ENCODE data around the gene GALC. TPM values are rescaled to one million over a fixed set of nuclear protein-coding genes. Genes with fewer than 3 reads are reported as not detected.
A peak's percentile ranks its signal among the peaks of the same experiment; 100 is the strongest.

GALC gene
- total RNA-seq, 1 experiment from 2014 or later: 25.8 TPM

DNA sequence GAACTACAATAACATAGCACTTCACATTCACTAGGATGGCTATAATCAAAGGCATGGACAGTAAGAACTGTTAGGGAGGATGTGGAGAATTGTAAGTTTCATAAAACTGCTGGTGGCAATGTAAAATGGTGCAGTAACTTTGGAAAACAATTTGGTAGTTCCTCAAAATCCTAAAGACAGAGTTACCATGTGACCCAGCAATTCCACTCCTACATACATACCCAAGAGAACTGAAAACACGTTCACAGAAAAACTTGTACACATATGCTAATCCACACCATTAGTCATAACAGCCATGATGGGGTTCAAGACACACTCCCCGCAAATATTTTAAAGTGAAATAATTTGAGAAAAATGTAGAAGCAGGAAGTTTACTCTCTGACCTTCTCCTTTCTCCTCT lies 31.7 kb downstream of the GALC start:
- Histone ChIP-seq H3K27me3 (replicated peaks) (no peaks in the 10 kb centered on the region), H3K9me3 (replicated peaks) (no peaks in the 10 kb centered on the region), H3K36me3 (no peaks in the 10 kb centered on the region), H3K4me3 (no peak overlapping the region), H3K4me1 (replicated peaks) (no peaks in the 10 kb centered on the region), H3K27ac (no peak overlapping the region)
- no peak for DNase-seq (ENCODE audit: low read depth in 1 of 2, low spot score in 2 of 2)

DNA sequence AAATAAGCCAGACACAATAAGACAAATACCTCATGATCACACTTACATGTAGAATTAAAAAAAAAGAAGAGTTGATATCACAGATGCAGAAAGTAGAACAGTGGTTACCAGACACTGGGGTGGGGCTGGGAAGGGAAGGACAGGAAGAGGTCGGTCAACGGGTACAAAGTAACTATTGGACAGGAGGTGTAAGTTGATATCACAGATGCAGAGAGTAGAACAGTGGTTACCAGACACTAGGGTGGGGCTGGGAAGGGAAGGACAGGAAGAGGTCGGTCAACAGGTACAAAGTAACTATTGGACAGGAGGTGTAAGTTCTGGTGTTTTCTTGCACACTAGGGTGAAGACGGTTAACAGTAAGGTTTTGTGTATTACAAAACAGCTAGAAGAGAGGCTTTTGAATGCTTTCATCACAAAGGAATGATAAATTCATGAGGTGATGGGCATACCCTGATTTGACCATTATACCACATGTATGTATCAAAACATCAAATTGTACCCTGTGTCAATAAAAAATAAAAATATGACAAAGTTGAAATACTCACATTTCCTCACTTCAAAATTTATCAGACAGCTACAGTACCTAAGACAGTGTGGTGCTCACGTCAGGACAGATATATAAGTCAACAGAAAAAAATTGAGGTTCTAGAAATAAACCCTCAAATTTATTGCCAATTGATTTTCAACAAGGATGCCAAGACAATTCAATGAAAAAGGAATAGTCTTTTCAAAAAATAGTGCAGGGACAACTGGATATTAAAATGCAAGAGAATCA lies 32.8 kb downstream of the GALC start:
- Histone ChIP-seq H3K4me3 (no peak overlapping the region), H3K27ac (no peak overlapping the region), H3K36me3 (no peaks in the 10 kb centered on the region), H3K4me1 (replicated peaks) (no peaks in the 10 kb centered on the region), H3K27me3 (replicated peaks) (no peaks in the 10 kb centered on the region), H3K9me3 (replicated peaks) (no peaks in the 10 kb centered on the region)
- DNase-seq (ENCODE audit: low read depth in 1 of 2, low spot score in 2 of 2): no peak

DNA sequence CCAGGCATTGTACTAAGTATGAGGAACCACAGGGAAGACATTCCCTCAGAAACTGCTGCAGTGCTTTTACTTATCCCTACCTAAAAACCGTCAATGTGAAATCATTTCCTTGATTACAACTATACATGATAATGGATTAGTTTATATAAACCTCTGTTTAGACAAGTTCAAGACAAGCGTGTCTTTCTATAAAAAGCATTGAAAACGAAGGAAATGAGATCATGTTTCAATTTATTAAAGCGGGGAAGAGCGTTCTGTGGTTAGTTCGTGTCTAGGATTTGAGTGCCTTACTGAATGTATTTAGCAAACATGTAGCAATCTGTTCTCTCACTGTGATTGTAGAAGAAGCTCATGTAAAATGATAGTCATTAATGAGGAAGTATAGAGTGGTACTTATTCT lies 37.5 kb downstream of the GALC start:
- no peak overlapping the region for H3K27ac ChIP-seq
- H3K4me3 ChIP-seq: no peak overlapping the region
- no peaks in the 10 kb centered on the region for H3K36me3 ChIP-seq
- DNase-seq (ENCODE audit: low read depth in 1 of 2, low spot score in 2 of 2): no peak
- no peaks in the 10 kb centered on the region for H3K27me3 ChIP-seq (replicated peaks)
- no peaks in the 10 kb centered on the region for H3K9me3 ChIP-seq (replicated peaks)
- no peaks in the 10 kb centered on the region for H3K4me1 ChIP-seq (replicated peaks)

DNA sequence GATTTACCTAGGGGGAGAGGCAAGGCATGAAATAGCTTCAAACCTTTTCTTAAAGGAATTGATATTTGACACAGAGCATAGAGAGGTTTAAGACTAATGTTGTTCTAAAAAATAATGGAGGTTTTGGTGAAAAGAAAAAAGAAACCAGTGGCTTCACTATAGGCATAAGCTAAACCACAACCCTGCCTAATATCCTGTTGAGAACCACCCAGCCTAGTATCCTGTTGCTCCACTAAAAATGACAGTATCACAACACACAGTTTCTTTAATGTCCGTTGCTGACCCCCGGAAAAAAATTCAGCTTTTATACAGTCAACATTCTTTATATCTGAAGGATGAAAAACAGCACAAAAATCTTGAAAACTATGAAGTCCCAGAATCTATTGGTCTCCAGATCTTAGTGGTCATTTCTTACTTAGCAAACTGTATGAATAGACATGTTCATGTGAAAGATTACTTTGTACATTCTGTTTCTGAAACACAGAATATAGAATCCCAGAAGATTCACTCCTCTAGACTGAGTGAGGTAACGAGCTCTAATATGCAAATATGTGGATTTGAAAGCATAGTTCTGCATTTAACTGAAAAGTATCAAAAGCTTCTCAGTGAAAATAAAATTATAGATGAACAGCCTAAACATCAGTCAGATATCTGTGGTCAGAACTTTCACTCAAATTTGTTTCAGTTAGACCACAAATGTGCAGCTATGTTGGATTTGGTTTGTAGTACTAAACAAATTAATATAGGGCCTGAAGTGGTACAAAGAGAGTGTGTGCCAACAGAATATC lies 40.5 kb downstream of the GALC start:
- Histone ChIP-seq H3K27ac (no peak overlapping the region), H3K4me3 (no peak overlapping the region), H3K36me3 (no peaks in the 10 kb centered on the region), H3K4me1 (replicated peaks) (no peaks in the 10 kb centered on the region), H3K27me3 (replicated peaks) (no peaks in the 10 kb centered on the region), H3K9me3 (replicated peaks) (no peaks in the 10 kb centered on the region)
- no peak for DNase-seq (ENCODE audit: low read depth in 1 of 2, low spot score in 2 of 2)

DNA sequence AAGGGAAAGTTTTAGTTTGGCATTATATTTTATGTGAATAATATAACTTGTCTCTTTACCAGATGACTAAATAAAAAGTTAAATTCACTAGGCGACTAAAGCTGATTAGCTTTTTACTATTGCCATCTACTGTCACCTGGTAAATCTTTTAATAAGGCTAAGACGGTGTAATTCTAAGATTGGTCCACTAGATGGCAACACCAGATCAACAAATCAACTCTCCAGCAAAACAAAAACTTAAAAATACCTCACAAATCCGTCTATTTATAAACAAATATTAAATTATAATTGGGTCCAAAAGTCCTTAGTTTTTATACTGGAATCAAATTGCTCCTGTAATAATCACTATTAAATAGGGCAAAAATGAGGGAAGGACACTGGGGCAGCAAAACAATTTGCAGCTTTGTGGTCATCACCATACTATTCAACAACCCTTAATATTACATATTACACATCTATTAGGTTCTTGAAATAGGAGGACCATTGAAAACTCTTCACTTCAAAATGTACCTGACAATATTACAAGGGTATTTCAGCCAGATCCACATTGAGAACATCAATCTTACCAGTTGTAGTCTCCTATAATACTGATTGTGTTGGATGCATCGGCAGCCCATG lies 47.9 kb downstream of the GALC start:
- H3K4me1 ChIP-seq (replicated peaks): no peaks in the 10 kb centered on the region
- H3K27me3 ChIP-seq (replicated peaks): no peaks in the 10 kb centered on the region
- peak in 1 of 2 experiments; percentile 20 for DNase-seq (ENCODE audit: low read depth in 1 of 2, low spot score in 2 of 2)
- H3K9me3 ChIP-seq (replicated peaks): no peaks in the 10 kb centered on the region
- no peak overlapping the region for H3K4me3 ChIP-seq
- H3K36me3 ChIP-seq: no peaks in the 10 kb centered on the region
- H3K27ac ChIP-seq: no peak overlapping the region

DNA sequence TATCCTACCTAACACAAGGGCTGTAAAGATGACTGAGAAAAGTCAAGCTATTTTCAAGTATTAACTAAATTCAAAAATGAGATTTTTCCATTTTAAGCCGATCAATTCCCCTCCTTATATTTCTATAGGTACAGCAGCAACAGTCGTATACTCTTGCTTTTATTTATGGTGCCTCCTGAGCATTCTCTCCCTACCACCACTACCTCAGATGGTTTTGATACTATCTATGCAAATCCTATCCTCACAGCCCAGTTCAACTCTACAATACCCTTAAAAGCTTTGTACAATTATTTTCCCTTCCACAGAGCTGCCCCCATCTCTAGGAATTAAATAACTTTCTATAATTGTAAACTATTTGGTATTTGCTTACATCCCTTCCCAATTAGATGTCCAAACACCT lies 52.1 kb downstream of the GALC start:
- no peaks in the 10 kb centered on the region for H3K4me1 ChIP-seq (replicated peaks)
- H3K27me3 ChIP-seq (replicated peaks): no peaks in the 10 kb centered on the region
- H3K4me3 ChIP-seq: no peak overlapping the region
- no peak for DNase-seq (ENCODE audit: low read depth in 1 of 2, low spot score in 2 of 2)
- no peak overlapping the region for H3K27ac ChIP-seq
- no peaks in the 10 kb centered on the region for H3K36me3 ChIP-seq
- no peaks in the 10 kb centered on the region for H3K9me3 ChIP-seq (replicated peaks)

DNA sequence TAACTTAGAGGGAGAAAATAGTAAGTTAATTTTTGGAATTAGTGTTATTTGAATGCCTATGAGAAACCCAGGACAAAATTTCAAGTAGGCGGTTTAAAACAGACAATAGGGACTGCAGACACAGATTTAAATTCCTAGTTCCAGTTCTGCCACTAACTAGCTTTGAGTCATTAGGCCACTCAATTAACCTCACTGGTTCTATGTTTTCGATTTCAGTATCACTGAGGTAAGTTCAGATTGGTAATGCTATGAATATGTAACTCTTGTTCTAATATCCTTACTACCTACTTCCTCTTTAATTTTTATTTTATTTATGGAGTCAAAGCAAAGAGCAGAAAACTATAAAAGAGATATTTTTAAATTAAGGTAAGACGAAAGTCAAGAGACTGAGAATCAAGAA lies 52.6 kb downstream of the GALC start:
- Histone ChIP-seq H3K36me3 (no peaks in the 10 kb centered on the region), H3K4me3 (no peak overlapping the region), H3K27ac (no peak overlapping the region), H3K9me3 (replicated peaks) (no peaks in the 10 kb centered on the region), H3K4me1 (replicated peaks) (no peaks in the 10 kb centered on the region), H3K27me3 (replicated peaks) (no peaks in the 10 kb centered on the region)
- DNase-seq (ENCODE audit: low read depth in 1 of 2, low spot score in 2 of 2): no peak

DNA sequence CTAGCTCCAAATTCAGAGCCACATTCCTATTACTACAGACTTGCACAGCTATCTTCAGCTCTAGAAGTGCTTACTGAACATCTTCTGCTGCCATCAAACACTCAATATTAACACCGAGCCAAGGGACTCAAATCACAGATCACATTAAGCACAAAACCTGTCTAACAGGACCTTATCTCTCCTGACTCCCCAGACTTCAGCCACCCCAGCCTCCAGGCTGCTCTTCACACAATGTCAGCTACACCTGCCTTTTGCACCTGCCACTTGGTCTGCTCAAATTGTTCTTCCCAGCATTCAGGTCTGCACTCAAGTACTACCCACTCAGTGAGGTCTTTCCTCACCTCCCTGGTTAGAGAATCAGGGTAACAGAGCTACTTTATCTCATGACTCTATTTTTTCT lies 57.1 kb downstream of the GALC start:
- H3K36me3 ChIP-seq: no peaks in the 10 kb centered on the region
- H3K9me3 ChIP-seq (replicated peaks): no peaks in the 10 kb centered on the region
- no peak for DNase-seq (ENCODE audit: low read depth in 1 of 2, low spot score in 2 of 2)
- no peaks in the 10 kb centered on the region for H3K4me1 ChIP-seq (replicated peaks)
- H3K27ac ChIP-seq: no peak overlapping the region
- H3K4me3 ChIP-seq: no peak overlapping the region
- no peaks in the 10 kb centered on the region for H3K27me3 ChIP-seq (replicated peaks)

DNA sequence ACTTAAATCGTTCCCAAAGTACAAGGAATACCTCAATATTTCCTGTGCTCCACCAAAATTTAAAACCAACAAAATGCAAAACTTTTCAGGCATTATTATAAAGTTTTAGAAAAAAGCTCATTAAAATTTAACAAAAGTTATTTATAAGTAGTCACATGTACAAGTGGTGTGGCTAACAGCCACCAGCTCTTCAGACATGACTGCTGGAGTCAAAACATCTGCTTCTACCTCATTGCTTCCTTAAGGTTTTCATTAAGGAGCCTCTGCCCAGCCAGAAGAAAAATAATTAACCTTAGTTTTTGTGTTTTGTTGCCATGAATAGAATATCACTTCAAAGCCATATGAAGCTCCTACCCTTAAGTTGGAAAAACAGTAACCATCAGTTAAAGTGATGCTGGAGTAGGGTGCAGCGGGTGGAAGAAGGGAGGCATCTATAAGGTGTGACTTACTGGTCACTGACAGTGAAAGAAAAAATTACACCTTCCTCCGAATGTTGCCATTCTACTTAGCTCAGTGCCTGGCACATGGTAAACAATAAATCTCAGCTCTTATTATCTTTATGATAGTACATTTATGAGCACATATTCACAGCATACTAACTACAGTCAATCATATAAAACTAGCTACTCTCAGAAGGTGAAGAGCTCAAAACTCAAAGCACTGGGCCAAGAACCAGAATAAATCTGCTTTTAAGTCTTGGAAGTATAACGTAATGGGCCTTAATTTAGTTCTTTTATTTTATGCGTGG lies 57.7 kb downstream of the GALC start:
- Histone ChIP-seq H3K36me3 (no peaks in the 10 kb centered on the region), H3K9me3 (replicated peaks) (no peaks in the 10 kb centered on the region), H3K27ac (no peak overlapping the region), H3K4me3 (no peak overlapping the region), H3K27me3 (replicated peaks) (no peaks in the 10 kb centered on the region), H3K4me1 (replicated peaks) (no peaks in the 10 kb centered on the region)
- no peak for DNase-seq (ENCODE audit: low read depth in 1 of 2, low spot score in 2 of 2)

DNA sequence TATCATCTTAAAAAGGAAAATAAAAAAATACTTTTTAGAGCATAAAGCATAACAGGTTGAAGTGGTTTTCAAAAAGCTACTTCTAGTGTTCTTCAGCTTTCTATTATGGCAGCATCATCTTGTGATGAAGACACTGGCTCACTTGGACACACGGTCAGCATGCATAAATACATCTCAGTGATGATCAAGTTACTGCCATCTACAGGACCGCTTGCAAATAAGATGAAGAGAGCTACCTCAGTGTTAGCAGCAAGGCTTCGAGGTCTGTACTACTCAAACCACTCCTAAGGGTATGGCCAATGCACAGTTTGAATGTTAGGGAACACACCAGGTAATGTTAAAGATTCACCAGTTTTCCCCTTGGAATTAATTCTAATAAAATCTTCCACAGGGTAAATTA lies 58.8 kb downstream of the GALC start:
- H3K4me1 ChIP-seq (replicated peaks): no peaks in the 10 kb centered on the region
- no peak for DNase-seq (ENCODE audit: low read depth in 1 of 2, low spot score in 2 of 2)
- no peak overlapping the region for H3K27ac ChIP-seq
- H3K9me3 ChIP-seq (replicated peaks): no peaks in the 10 kb centered on the region
- H3K36me3 ChIP-seq: no peaks in the 10 kb centered on the region
- H3K4me3 ChIP-seq: no peak overlapping the region
- no peaks in the 10 kb centered on the region for H3K27me3 ChIP-seq (replicated peaks)

DNA sequence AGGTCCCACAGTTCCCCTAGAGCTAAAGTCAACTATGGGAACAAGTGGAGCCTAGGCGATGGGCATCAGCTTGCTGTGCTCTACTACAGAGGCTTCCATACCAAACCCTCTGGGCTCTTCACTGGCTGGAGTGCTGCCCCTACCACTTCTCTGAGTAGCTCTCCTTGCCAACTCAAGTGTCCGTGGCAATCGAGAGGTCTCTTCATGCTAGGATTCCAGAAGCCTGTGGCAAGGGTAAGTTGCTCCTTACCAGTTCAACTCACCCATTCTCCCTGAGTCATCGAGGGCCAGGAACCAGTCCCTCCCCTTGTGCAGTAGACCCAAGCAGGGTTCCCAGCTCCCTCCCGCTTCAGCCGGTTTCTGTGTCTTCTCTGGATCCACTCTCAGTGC lies 76.1 kb downstream of the GALC start:
- H3K9me3 ChIP-seq (replicated peaks): no peaks in the 10 kb centered on the region
- H3K4me1 ChIP-seq (replicated peaks): no peaks in the 10 kb centered on the region
- H3K27ac ChIP-seq: no peak overlapping the region
- H3K27me3 ChIP-seq (replicated peaks): no peaks in the 10 kb centered on the region
- no peak overlapping the region for H3K4me3 ChIP-seq
- DNase-seq (ENCODE audit: low read depth in 1 of 2, low spot score in 2 of 2): no peak
- H3K36me3 ChIP-seq: no peaks in the 10 kb centered on the region

DNA sequence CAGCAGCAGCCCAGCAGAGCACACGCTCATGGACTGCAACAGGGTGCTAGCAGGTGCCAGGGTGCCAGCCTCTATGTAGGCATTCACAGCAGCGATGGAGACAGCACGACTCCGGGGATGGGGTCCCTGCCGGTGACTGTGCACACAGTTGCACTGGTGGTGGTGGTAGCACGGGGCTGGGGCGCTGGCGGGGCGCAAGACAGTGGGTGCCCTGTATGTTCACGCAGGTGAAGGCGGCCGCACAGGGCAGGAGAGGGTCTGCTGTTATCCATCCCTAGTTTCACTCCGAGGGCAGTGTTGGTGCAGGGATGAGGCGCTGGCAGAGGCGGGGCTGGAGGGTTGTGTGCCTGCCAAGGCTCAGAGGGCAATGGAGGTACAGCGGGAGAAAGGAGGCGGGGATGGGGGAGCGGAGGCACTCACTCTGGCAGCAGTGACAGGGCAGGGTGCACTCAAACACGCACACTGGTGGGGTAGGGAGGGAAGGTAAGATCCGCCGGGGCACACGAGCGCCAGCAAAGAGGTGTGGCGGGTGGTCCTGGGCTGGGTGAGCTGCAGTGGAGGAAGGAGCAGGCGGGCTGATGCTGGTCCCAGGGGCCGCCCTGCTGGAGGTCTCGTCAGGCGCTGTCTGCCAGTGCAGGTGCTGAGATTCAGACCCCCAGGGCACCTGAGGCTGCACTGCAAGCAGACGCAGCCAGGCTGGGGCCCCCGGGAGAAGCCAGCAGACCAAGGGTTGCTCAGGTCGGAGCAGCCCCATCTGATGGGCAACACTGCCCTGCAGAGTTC lies 76.7 kb downstream of the GALC start:
- no peaks in the 10 kb centered on the region for H3K9me3 ChIP-seq (replicated peaks)
- H3K27ac ChIP-seq: no peak overlapping the region
- DNase-seq (ENCODE audit: low read depth in 1 of 2, low spot score in 2 of 2): no peak
- no peak overlapping the region for H3K4me3 ChIP-seq
- no peaks in the 10 kb centered on the region for H3K27me3 ChIP-seq (replicated peaks)
- H3K36me3 ChIP-seq: no peaks in the 10 kb centered on the region
- no peaks in the 10 kb centered on the region for H3K4me1 ChIP-seq (replicated peaks)

DNA sequence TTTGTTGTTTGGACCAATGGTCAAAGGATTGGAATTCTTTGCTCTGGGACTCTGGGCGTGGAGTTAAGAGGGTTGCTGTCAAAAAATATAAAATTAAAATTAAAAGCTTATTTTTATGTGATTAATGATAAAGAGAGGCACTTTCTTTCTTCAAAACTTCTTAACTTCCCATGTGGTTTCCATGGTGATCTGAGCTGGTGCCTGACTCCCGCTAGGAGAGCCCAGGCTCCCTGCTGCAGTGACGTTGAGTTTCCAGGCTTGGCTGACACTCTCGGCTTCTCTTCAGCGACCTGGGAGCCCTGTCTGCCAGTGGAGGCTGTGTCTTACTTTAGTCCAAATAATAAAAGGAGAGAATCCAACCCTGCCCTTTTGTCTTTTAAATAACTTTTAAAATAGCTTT lies 84.4 kb downstream of the GALC start:
- no peaks in the 10 kb centered on the region for H3K36me3 ChIP-seq
- no peaks in the 10 kb centered on the region for H3K27me3 ChIP-seq (replicated peaks)
- no peak overlapping the region for H3K27ac ChIP-seq
- no peaks in the 10 kb centered on the region for H3K9me3 ChIP-seq (replicated peaks)
- no peak for DNase-seq (ENCODE audit: low read depth in 1 of 2, low spot score in 2 of 2)
- no peaks in the 10 kb centered on the region for H3K4me1 ChIP-seq (replicated peaks)
- H3K4me3 ChIP-seq: no peak overlapping the region

Data from SJSA1 (cell line).